ENCODE data around the gene P2RY13.

Gene P2RY13

GRCh38 chr3:151329363-151329762 is at the start of gene P2RY13:
Gene P2RY13, minus strand, starts transcription at chr3:151329549. Its CDS starts 21 bp downstream, at chr3:151329528.
- DNase-seq: no peak

GRCh38 chr3:151377768-151378385 is 48.5 kb upstream of the P2RY13 start:
- DNase-seq: no peak

GRCh38 chr3:151372063-151372820 is 42.9 kb upstream of the P2RY13 start:
- no peak for DNase-seq

- no peak for DNase-seq
Measured at GRCh38 chr3:151371526-151371925, 42.2 kb upstream of the P2RY13 start.

- no peak for DNase-seq
Measured at GRCh38 chr3:151367448-151367847, 38.1 kb upstream of the P2RY13 start.

GRCh38 chr3:151366993-151367392 is 37.6 kb upstream of the P2RY13 start:
- DNase-seq: no peak

GRCh38 chr3:151362751-151363174 is 33.4 kb upstream of the P2RY13 start:
- no peak for DNase-seq

GRCh38 chr3:151357463-151357850 is 28.1 kb upstream of the P2RY13 start:
- no peak for DNase-seq

- DNase-seq: no peak
Measured at GRCh38 chr3:151356794-151357462, 27.6 kb upstream of the P2RY13 start.

GRCh38 chr3:151351648-151352047 is 22.3 kb upstream of the P2RY13 start:
- DNase-seq: no peak

GRCh38 chr3:151351219-151351618 is 21.9 kb upstream of the P2RY13 start:
- no peak for DNase-seq

GRCh38 chr3:151350656-151351055 is 21.3 kb upstream of the P2RY13 start:
- DNase-seq: no peak

GRCh38 chr3:151347432-151347831 is 18.1 kb upstream of the P2RY13 start:
- no peak for DNase-seq

- no peak for DNase-seq
Measured at GRCh38 chr3:151346292-151346691, 16.9 kb upstream of the P2RY13 start.

- no peak for DNase-seq
Measured at GRCh38 chr3:151345859-151346258, 16.5 kb upstream of the P2RY13 start.

- no peak for DNase-seq
Measured at GRCh38 chr3:151331696-151332095, 2.3 kb upstream of the P2RY13 start.

GRCh38 chr3:151330899-151331298 is 1.6 kb upstream of the P2RY13 start:
- DNase-seq: no peak

- no peak for DNase-seq
Measured at GRCh38 chr3:151330379-151330778, 1.0 kb upstream of the P2RY13 start.

- DNase-seq: no peak
Measured at GRCh38 chr3:151328298-151328995, 902 bp downstream of the P2RY13 start.

- no peak for DNase-seq
Measured at GRCh38 chr3:151327571-151328198, 1.7 kb downstream of the P2RY13 start.

- no peak for DNase-seq
Measured at GRCh38 chr3:151322511-151322910, 6.8 kb downstream of the P2RY13 start.

- no peak for DNase-seq
Measured at GRCh38 chr3:151321526-151321925, 7.8 kb downstream of the P2RY13 start.

- no peak for DNase-seq
Measured at GRCh38 chr3:151320131-151320530, 9.2 kb downstream of the P2RY13 start.

Measured in T1000 (cell line).